GM19193 (cell line): ENCODE results near the gene VIT.

ENCODE experiments used
- POLR2A ChIP-seq: IDR thresholded peaks from 4 replicates; pipeline ENCODE4 v1.6.1; 2011; ENCODE audit not compliant: insufficient read depth, insufficient read length; ENCODE audit errors: extremely low read depth

The VIT gene

DNA sequence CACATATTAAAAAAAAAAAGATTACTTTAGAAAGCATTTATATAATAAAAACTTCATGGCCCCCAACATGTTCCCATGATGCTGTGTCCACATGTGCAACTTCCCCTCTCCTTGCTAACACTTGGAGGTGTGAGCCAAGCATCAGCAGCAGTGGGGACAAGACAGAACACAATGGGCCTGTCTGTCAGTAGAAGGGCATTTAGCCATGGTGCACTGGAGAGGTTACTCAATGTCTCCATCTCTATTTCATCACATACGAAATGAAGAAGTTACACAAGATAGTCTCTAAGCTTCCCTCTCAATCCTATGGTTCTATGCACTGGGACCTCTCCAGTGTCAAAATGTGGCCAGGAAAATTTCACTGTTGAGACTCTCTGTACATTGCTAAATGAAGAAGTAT lies 2.5 kb downstream of the VIT start:
- TF ChIP-seq POLR2A, result no peak

DNA sequence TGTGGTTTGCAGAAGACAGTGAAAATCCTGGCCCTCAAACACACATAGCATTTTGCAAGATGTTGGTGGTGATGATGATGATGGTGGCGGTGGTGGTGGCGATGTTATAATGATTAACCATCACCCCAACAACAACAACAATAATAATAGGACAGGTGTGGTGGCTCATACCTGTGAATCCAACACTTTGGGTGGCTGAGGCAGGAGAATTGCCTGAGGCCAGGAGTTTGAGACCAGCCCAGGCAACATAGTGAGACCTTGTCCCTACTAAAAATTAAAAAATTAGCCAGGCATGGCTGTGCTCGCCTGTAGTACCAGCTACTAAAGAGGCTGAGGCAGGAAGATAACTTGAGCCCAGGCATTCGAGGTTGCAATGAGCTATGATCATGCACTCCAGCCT lies 3.8 kb downstream of the VIT start:
- TF ChIP-seq POLR2A, result no peak

DNA sequence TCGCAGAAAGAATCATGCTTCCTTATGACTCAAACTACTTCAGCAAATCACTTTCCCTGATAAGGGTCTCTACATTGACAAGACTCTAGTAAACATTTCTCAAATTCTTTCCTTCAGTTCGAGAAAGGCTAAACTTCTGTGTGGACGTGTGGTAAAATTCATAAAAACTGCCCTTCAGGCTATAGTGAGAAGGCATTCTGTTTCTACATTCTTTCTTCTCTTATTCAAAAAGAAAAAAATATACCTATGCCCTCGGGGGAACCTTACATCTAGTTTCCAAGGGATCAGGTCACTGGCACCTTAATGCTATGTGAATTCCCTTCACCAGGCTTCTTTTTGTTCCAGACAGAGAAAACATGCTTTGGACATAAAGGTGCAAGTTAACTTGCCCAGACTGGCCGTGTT lies 4.9 kb downstream of the VIT start:
- TF ChIP-seq POLR2A, result no peak

GRCh38 chr2:36701918-36702317 lies 5.4 kb downstream of the VIT start:
- TF ChIP-seq POLR2A, result no peak

DNA sequence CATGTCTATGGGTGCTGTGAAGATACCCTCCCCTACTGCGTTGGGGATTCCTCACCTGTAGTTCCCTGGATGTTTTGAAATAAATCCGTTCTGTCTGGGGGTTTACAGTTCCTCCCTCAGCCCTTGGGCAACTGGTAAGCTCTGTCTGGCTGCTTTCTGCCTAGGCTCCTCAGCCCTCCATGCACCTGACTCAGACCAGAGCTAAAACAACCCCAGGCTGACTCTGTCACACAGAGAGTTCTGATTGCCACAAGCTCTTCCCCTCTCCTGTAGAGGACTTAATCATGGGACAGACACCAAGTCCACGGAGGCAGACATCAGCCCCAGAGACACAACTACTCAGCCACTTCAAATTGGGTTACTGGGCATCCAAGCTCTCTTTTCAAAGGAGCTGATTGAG lies 6.3 kb downstream of the VIT start:
- TF ChIP-seq POLR2A, result no peak

GRCh38 chr2:36704475-36705150 lies 8.1 kb downstream of the VIT start:
- no peak for TF ChIP-seq POLR2A

- TF ChIP-seq POLR2A, result no peak
Measured at GRCh38 chr2:36705326-36706020, 9.0 kb downstream of the VIT start.

DNA sequence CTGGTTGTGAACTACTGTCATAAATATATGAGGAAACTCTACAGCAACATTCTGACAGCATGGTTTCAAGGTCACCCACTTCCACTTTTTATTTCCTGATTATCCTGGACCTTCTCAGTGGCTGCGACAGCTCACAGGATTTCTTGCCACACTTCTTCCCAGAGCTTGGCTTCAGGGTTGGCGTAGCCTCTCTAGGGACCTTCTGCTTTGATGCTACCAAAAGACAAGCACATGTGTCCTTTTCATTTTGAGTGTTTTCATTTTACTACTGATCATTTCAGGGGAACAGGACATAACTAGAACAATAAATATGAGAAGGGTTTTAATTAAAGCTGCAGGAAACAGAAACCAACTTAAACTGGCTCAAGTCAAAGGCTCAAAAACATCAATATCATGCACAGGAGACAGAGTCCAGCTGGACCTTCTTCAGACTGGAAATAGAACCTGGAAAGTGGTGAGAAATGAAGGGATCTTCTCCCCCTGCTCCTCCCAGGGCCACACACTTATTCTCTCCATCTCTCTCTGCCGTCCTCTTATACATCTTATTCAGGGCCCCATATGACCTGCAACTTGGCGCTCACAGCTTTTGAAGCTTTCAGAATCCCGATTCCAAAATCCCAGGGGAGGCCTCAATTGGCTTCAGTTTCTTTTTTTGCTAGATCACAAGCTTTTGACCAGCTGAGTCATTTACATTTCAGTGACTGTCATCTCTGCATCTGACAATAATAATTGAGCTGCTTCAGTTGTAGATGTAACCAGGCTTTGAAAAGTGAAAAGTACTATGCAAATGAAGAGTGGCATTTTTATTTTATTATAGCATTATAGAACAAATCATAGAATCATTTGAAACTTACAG lies 9.7 kb downstream of the VIT start:
- TF ChIP-seq POLR2A, result no peak

DNA sequence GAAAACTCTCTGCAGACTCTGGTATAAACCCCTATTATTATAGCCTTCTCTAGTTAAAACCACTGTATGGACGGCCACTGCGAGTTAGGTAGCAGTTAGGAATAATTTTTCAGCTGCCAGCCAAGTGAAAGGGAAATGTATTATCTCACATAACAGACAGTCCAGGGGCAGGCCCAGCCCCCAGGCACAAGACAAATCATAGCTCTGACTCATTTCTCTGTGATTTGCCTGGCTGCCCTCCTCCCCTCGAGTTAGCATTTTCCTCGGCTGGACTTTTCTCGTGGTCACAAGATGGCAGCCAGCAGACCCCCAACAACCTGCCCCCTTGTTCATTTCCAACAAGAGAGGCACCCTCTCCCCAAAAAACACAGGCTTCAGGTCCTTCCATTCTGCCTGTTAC lies 10.5 kb downstream of the VIT start:
- no peak for TF ChIP-seq POLR2A

GRCh38 chr2:36708041-36708741 lies 11.7 kb downstream of the VIT start:
- TF ChIP-seq POLR2A, result no peak

- no peak for TF ChIP-seq POLR2A
Measured at GRCh38 chr2:36710858-36711515, 14.5 kb downstream of the VIT start.

- no peak for TF ChIP-seq POLR2A
Measured at GRCh38 chr2:36711741-36712314, 15.3 kb downstream of the VIT start.

GRCh38 chr2:36713310-36713709 lies 16.8 kb downstream of the VIT start:
- no peak for TF ChIP-seq POLR2A

DNA sequence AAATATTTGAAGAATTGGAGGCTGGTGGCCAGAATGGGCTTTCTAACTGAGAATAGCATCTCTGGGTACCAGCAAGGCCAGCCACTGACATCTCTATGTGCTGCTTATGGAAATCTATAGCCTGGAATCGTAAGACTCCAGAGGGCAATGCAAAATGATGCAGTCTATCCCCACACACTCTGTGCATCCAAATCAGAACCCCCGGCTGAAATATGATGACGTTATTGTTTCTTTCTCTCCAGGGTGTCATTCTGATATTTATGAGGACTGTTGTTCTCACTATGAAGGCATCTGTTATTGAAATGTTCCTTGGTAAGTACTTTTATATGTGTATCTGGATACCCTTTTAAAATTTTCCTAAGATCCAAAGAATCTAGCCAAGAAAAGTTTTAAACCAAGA lies 19.6 kb downstream of the VIT start:
- no peak for TF ChIP-seq POLR2A
